ENCODE results near the gene DPH2.
A peak's percentile ranks its signal among the peaks of the same experiment; 100 is the strongest.

Gene DPH2, protein sequence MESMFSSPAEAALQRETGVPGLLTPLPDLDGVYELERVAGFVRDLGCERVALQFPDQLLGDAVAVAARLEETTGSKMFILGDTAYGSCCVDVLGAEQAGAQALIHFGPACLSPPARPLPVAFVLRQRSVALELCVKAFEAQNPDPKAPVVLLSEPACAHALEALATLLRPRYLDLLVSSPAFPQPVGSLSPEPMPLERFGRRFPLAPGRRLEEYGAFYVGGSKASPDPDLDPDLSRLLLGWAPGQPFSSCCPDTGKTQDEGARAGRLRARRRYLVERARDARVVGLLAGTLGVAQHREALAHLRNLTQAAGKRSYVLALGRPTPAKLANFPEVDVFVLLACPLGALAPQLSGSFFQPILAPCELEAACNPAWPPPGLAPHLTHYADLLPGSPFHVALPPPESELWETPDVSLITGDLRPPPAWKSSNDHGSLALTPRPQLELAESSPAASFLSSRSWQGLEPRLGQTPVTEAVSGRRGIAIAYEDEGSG

DNA sequence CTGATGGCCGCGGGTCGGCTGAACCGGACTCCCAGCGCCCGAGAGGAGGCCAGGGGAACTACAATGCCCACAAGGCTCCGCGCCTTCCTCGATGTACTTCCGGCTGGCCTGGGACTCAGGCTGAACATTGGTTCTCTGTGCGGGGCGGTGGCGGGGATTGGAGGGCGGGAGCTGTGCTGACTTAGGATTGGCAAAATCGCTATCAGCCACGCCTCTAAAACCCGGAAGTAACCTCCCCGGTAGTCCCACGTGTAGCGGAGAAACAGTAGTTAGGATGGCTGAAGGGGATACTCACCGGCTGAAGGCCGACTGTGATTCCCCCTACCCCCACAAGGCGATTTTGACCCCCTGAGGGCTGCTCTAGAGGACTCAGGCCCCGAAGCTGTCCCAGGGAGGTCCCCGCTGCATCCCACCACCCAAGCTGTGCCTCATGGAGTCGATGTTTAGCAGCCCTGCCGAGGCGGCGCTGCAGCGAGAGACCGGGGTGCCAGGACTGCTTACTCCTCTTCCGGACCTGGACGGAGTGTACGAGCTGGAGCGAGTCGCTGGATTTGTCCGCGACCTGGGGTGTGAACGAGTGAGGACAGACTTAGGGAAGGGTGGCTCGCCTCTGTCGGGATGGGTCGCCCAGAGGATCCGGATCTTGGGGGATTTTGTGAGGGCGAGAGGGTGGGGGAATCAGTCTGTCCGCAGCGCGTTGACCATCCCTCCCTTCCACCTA, at the start of gene DPH2:
TSS of gene DPH2 (plus strand) at position 265 of the 721 bp plus-strand sequence. CDS start at position 431, 166 bp downstream.
- DNase-seq (ENCODE audit: low spot score) = peak; percentile 98

DNA sequence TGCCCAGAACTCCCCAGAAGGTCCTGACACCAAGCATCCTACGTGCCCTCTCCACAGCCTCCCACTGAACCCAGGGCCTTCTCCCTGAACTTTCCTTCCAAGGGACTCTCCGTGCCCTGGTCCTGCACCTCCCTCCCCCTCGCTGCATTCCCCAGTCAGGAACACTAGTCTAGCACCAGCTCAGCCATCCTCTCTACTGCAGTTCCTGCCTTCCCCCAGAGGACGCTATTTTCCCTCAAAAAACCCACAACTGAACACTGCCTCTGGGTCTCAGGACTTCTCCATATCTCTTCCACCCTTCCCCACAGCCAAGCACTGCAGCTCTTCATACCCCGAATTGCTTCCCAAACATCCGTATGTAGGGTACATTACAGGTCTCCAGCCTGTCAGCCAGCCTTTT, 48.8 kb upstream of the DPH2 start:
- no peak for DNase-seq (ENCODE audit: low spot score)

DNA sequence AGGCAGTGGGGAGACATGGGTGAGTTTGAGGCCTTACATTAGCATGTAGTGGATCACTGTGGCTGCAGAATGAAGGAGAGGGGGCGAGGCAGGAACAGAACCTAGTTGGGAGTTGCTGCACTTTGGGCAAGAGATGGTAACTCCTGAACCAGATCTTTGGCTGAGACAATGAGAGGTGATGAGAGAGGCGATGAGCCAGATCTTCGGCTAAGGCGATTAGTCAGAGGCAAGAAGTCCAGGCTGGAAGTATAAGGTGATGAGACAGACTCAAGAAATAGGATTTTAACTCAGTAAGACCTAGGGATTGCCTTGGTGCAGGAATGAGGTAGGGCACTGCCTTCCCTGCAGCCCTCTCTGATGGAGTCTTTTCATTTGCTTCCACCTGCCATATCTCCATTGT, 45.3 kb upstream of the DPH2 start:
- DNase-seq (ENCODE audit: low spot score) = no peak

DNA sequence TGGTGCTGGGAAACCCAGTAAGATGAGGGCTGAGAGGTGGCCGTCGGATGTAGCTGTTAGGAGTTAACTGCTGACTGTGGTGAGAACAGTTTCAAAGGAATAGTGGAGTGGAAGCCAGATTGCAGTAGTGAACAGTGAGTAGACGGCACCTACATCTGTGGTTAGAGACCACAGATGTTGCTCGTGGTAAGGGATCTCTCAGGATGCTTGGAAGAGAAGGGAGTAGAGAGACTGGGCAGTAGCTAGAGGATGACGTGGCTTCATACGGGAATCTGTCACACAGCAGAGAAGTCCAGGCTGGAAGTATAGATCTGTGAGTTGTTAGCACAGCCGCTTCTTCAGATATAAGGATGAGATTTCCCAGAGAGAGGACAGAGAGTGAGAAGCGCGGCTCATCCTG, 44.0 kb upstream of the DPH2 start:
- DNase-seq (ENCODE audit: low spot score) = no peak

DNA sequence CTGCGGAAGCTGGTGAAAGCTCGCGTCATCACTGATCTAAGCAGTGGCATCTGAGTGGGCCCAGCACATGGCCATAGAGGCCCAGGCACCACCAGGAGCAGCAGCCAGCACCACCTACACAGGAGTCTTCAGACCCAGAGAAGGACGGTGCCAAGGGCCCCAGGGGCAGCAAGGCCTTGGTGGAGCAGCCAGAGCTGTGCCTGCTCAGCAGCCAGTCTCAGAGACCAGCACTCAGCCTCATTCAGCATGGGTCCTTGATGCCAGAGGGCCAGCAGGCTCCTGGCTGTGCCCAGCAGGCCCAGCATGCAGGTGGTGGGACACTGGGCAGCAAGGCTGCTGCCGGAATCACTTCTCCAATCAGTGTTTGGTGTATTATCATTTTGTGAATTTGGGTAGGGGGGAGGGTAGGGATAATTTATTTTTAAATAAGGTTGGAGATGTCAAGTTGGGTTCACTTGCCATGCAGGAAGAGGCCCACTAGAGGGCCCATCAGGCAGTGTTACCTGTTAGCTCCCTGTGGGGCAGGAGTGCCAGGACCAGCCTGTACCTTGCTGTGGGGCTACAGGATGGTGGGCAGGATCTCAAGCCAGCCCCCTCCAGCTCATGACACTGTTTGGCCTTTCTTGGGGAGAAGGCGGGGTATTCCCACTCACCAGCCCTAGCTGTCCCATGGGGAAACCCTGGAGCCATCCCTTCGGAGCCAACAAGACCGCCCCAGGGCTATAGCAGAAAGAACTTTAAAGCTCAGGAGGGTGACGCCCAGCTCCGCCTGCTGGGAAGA, 39.5 kb upstream of the DPH2 start:
- DNase-seq (ENCODE audit: low spot score) = no peak

DNA sequence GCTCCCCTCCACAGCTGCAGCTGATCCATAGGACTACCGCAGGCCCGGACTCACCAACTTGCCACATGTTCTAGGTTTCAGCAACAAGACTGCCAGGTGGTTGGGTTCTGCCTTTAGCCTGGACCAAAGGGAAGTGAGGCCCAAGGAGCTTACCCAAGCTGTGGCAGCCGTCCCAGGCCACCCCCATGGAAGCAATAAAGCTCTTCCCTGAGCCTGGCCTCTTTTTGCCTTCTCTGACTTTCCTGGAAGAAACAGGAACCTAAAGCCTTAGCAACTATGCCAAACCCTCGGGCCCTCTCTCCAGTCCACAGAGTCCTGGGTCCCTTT, 38.9 kb upstream of the DPH2 start:
- no peak for DNase-seq (ENCODE audit: low spot score)

DNA sequence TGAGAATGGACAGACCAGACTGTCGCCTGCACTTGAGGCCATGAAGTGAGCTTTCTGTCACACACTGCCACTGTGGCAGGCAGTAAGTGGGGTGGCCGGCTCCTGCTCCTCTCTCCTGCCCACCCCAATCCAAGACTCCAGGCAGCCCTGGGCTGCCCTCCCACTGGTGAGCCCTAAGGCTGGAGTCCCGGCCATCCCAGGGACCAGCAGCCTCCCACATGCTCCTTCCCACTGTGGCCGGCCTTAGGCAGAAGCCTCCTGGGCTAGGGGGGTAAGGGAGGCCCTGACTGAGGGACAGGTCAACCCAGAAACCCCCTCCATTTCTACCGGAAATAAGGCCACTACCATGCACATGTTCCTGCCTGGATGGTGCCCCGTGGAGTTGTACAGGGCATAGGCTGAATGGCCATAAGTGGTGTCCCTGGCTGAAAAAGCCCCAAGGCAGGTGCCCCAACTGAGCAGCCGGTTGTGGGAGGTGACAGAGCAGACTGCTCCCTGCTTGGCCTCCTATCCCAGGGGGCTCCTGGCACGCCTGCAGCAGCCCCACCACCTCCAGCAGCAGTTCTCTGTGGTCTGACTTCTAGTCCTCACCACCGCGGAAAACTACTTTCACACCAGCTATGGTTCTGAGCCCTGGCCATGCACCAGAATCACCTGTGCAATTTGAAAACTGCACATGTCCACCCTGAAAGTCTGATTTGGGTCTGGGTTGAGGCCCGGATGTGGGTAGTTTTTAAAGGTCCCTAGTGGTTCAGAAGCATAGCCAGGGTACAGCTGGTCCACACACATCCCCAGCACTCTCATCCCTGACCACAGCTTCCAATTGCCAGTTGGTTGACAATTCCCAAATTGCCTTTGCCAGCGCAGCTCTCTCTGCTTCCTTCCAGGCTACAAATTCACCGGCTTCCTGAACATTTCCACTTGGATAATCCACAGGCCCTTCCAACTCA, 37.8 kb upstream of the DPH2 start:
- DNase-seq (ENCODE audit: low spot score) = no peak

DNA sequence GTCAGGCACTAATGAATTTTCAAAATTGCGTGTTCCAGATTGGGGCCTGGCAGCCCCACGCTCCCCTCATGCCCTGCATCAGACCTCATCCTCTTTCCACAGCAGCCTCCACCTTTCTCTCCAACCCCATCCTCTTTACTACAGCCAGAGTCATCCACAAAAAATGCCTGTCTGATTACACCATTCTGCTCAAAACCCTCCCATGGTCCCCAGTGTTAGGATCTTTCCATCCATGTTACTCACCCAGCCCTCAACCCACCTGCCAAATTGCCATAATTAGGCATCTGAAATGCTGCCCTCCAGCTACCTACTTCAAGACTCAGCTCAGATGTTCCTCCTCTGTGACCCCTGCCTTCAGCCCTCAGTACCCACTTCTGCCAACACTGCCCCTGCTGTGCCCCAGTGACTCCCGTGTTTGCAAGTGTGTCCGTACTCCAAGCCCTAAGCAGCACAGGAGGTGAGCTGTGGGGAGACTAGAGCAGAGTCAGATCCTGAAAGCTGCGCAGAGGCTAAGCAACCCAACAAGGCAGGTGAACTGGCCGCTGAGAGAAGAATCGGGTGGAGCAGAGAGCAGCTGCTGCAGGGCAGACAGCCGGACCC, 36.9 kb upstream of the DPH2 start:
- DNase-seq (ENCODE audit: low spot score) = peak; percentile 78

DNA sequence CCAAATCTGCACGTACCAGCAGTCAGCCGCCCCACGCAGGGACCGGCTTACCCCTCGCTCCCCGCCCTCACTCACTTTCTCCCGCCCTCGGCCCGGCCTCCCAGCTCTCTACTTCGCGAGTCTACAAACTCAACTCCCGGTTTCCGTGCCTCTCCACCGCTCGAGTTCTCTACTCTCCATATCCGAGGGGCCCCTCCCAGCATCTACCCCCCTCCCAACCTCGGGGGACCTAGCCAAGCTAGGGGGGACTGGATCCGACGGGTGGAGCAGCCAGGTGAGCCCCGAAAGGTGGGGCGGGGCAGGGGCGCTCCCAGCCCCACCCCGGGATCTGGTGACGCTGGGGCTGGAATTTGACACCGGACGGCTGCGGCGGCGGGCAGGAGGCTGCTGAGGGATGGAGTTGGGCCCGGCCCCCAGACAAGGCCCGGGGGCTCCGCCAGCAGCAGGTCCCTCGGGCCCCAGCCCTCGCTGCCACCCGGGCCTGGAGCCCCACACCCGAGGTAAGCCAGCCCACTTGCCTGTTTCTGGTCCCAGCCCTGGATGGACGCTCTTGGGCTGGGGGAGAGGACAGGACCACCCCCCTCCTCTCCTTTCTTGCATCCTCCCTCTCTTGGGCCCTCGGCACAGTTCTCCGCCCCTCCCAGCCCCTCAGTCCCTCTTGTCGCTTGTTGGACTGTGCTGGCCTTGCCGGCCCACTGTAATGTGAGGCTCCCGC, 36.3 kb upstream of the DPH2 start, which contains the start of gene ARTN:
TSS of gene ARTN (plus strand) at position 416 of the 715 bp plus-strand sequence. CDS start 1,856 bp downstream, outside the sequence.
- DNase-seq (ENCODE audit: low spot score) = peak; percentile 50

DNA sequence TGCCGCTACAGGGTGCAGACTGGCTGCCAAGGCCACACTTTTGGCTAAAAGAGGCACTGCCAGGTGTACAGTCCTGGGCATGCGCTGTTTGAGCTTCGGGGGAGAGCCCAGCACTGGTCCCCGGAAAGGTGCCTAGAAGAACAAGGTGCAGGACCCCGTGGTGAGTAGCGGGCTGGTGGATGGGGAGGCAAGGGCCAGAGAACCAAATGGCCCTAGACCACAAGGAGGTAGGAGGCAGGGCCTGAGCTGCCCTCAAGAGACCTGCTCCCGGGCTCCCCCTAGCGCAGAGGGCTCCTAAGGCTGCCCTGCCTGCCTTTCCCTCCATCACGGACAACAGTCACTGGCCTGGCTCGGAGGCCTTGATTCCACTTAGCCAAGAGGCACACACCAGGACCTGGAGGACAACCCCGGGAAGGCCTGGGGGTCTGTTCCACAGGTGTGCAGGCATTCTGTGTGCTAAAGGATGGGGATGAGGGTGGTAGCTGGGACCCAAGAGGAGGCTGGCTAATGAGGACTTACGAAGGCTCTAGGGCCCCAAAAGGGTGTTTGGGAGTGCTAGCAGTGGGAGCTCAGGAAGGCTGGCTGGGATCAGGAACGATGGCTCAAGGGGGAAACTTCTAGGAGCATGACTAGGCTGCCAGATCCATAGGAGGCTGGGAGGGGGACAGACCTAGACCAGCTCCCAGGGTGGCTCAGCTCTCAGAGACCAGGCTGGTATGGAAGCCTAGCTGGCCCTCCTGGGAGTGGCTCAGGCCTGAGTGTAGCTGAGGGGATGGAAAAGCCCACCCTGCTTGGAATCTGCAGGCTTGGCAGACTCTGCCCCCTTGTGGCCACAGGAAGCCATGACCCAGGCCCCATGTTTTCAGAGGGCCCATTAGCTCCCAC, 35.5 kb upstream of the DPH2 start:
- DNase-seq (ENCODE audit: low spot score) = peak; percentile 84

DNA sequence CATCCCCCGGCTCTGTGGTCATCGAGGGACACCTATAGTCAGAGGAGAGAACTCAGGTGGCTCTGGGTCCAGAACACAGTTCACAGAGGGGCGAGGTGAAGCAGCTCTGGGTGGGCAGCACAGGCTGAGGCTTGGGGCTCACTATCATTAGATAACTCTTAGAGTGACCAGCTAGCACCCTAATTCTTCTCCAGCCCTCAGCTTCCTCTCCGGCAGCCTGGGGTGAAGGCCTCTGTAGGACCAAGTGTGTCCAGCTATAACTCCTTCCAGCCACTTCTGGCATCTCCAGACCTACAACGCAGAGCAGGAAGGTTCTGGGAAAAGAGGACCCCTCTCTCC, 34.9 kb upstream of the DPH2 start:
- DNase-seq (ENCODE audit: low spot score) = no peak

DNA sequence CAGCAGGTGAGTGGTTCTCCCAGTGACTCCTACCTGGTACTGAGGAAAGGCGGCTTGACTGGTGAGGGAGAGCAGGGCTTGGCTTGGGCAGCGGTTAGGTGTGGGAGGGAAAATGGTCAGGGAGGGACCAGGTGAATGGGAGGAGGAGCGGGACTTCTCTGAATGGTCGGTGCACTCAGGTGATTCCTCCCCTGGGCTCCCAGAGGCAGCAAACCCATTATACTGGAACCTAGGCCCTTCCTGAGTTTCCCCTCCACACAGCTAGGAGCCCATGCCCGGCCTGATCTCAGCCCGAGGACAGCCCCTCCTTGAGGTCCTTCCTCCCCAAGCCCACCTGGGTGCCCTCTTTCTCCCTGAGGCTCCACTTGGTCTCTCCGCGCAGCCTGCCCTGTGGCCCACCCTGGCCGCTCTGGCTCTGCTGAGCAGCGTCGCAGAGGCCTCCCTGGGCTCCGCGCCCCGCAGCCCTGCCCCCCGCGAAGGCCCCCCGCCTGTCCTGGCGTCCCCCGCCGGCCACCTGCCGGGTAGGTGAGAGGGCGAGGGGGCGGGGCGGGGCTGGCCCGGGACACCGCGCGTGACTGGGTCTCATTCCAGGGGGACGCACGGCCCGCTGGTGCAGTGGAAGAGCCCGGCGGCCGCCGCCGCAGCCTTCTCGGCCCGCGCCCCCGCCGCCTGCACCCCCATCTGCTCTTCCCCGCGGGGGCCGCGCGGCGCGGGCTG, 33.9 kb upstream of the DPH2 start:
- DNase-seq (ENCODE audit: low spot score) = no peak

DNA sequence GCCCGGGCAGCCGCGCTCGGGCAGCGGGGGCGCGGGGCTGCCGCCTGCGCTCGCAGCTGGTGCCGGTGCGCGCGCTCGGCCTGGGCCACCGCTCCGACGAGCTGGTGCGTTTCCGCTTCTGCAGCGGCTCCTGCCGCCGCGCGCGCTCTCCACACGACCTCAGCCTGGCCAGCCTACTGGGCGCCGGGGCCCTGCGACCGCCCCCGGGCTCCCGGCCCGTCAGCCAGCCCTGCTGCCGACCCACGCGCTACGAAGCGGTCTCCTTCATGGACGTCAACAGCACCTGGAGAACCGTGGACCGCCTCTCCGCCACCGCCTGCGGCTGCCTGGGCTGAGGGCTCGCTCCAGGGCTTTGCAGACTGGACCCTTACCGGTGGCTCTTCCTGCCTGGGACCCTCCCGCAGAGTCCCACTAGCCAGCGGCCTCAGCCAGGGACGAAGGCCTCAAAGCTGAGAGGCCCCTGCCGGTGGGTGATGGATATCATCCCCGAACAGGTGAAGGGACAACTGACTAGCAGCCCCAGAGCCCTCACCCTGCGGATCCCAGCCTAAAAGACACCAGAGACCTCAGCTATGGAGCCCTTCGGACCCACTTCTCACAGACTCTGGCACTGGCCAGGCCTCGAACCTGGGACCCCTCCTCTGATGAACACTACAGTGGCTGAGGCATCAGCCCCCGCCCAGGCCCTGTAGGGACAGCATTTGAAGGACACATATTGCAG, 33.2 kb upstream of the DPH2 start:
- DNase-seq (ENCODE audit: low spot score) = peak; percentile 47

DNA sequence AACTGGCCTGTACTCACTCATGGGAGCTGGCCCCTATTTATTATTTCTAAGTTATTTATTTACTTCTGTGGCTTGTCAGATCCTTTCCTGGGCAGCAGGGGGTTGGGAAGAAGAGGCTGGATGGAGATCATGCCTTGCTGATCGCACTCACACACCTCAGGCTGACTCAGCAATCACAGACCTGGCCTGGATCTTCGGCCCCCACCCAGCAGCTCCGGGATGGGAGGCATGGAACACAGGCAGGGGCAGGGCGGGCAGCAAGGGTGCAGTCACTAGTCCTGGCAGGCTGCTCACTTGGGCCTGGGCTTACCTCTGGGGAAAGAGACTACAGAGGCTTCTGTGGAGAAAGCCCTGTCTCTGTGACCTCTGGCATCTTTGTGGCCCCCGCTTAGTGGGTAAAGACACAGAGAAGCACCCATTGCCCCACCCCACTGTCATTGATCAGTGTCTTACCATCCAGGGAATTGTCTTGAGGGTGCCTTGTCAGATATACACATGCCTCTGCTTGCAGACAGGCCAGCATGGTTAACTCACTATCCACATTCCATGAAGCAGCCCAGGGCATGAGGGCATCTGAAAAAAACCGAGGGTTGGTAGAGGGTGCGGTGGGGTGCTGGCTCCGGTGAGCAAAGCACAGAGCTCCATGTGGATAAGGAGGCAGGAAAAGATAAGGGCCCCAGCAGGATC, 32.5 kb upstream of the DPH2 start:
- DNase-seq (ENCODE audit: low spot score) = no peak

DNA sequence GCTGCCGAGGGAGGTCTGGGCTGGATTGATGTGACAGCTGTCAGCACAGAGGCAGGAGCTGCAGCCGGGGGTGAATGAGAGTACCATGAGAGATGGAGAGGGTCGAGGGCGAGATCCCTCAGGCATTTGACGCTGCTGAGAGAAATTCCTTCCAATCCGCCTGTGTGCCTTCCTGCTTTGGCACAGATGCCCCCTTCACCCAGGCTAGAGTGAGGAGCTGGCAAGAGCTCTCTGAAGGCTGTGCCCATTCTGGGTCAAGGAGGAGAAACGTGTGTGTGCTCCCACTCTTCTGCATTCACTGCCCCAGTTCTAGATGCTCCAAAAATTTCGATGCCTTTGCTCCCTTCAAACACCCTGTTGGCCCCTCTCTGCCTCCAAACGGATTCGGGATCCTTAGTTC, 31.4 kb upstream of the DPH2 start:
- no peak for DNase-seq (ENCODE audit: low spot score)

DNA sequence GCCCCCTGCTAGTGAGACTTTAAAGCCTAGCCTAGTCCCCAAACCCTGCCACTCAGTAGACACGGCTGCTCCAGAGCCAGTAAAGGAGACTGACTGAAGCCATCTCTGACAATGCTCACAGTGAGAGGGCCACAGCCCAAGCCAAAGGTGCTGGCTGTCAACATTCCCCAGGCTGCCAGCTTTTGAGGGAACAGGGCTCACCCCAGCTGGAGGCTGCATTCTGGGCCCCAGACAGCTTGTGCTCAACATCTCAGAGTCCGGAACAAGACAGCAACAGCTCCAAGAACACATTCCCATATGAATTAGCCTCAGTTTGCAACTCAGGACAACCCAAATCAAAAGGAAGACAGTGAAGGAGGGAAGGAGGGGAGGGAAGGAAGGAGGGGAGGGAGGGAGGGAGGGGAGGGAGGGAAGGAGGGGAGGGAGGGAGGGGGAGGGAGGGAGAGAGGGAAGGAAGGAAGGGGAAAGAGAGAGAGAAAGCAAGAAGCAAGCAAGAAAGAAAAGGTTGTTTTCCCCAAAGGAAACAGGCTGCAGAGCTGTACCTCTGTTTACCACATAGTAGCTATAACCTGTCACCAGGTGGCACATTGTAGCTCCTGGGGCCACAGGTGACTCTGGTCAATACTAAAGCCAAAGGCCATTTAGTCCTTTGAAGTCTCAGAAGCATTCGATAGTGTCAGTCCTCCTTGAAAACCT, 30.8 kb upstream of the DPH2 start:
- DNase-seq (ENCODE audit: low spot score) = no peak

DNA sequence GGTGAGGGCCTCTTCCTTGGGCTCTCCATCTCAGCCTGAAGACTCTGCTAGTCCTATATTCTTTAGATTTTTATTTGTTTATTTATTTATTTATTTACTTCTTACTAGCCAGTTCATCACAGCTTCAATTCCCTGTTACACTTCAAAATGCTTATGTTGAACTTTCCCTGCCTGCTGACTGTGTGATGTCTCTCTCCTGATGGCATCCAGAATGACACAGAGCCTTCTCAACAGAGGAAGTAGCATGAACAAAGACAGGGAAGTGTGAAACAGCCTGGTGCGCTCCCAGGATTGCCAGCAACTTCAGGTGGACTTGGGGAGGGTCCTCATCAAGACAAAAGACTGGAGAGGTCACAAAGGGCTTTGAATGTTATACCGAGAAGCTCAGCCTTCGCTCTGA, 27.4 kb upstream of the DPH2 start:
- DNase-seq (ENCODE audit: low spot score) = no peak
